ENCODE data around the gene P3H2.

The P3H2 gene

GRCh38 chr3:190043741-190044140 lies 77.0 kb downstream of the P3H2 start:
- no peak for DNase-seq (ENCODE audit: low read depth, low spot score)
- H3K9me3 ChIP-seq (ENCODE audit: insufficient read depth, low read length) = no peaks in the 10 kb centered on the region
- no peaks in the 10 kb centered on the region for H3K27me3 ChIP-seq (ENCODE audit: insufficient read depth, insufficient read length)
- H3K9ac ChIP-seq (ENCODE audit: insufficient read length, low read depth) = no peak overlapping the region
- no peaks in the 10 kb centered on the region for H3K36me3 ChIP-seq (ENCODE audit: insufficient read depth, insufficient read length, low read length)
- no peak overlapping the region for H3K4me3 ChIP-seq (ENCODE audit: insufficient read length, low read depth)
- TF ChIP-seq ZNF274 (IDR thresholded peaks at IDR 0.05; ENCODE audit: low read depth, low read length) (no peak), YY1 (IDR thresholded peaks at IDR 0.05; ENCODE audit: insufficient read depth, insufficient read length) (no peak), SUZ12 (IDR thresholded peaks at IDR 0.05; ENCODE audit: extremely low read depth, insufficient read depth, insufficient read length) (no peak)
- peaks cover 3% of the 10 kb centered on the region for H3K4me1 ChIP-seq (ENCODE audit: insufficient read depth, insufficient read length)

GRCh38 chr3:190042558-190042957 lies 78.1 kb downstream of the P3H2 start:
- Histone ChIP-seq H3K9ac (ENCODE audit: insufficient read length, low read depth) (no peak overlapping the region), H3K9me3 (ENCODE audit: insufficient read depth, low read length) (no peaks in the 10 kb centered on the region), H3K4me1 (ENCODE audit: insufficient read depth, insufficient read length) (peaks cover 3% of the 10 kb centered on the region), H3K4me3 (ENCODE audit: insufficient read length, low read depth) (no peak overlapping the region), H3K36me3 (ENCODE audit: insufficient read depth, insufficient read length, low read length) (no peaks in the 10 kb centered on the region), H3K27me3 (ENCODE audit: insufficient read depth, insufficient read length) (no peaks in the 10 kb centered on the region)
- TF ChIP-seq SUZ12 (IDR thresholded peaks at IDR 0.05; ENCODE audit: extremely low read depth, insufficient read depth, insufficient read length) = no peak
- TF ChIP-seq YY1 (IDR thresholded peaks at IDR 0.05; ENCODE audit: insufficient read depth, insufficient read length) = no peak
- no peak for TF ChIP-seq ZNF274 (IDR thresholded peaks at IDR 0.05; ENCODE audit: low read depth, low read length)
- DNase-seq (ENCODE audit: low read depth, low spot score) = no peak

GRCh38 chr3:190041333-190042041 lies 79.2 kb downstream of the P3H2 start:
- H3K9ac ChIP-seq (ENCODE audit: insufficient read length, low read depth) = no peak overlapping the region

GRCh38 chr3:190040145-190040544 lies 80.6 kb downstream of the P3H2 start:
- TF ChIP-seq SUZ12 (IDR thresholded peaks at IDR 0.05; ENCODE audit: extremely low read depth, insufficient read depth, insufficient read length) (no peak), YY1 (IDR thresholded peaks at IDR 0.05; ENCODE audit: insufficient read depth, insufficient read length) (no peak), ZNF274 (IDR thresholded peaks at IDR 0.05; ENCODE audit: low read depth, low read length) (no peak)
- H3K36me3 ChIP-seq (ENCODE audit: insufficient read depth, insufficient read length, low read length) = no peaks in the 10 kb centered on the region
- no peak overlapping the region for H3K4me3 ChIP-seq (ENCODE audit: insufficient read length, low read depth)
- no peaks in the 10 kb centered on the region for H3K27me3 ChIP-seq (ENCODE audit: insufficient read depth, insufficient read length)
- peaks cover 3% of the 10 kb centered on the region for H3K4me1 ChIP-seq (ENCODE audit: insufficient read depth, insufficient read length)
- no peak overlapping the region for H3K9ac ChIP-seq (ENCODE audit: insufficient read length, low read depth)
- H3K9me3 ChIP-seq (ENCODE audit: insufficient read depth, low read length) = no peaks in the 10 kb centered on the region
- DNase-seq (ENCODE audit: low read depth, low spot score) = no peak

More at GRCh38 chr3:190041333-190042041, 79.2 kb downstream of the P3H2 start:
- no peak overlapping the region for H3K4me3 ChIP-seq (ENCODE audit: insufficient read length, low read depth)
- TF ChIP-seq ZNF274 (IDR thresholded peaks at IDR 0.05; ENCODE audit: low read depth, low read length) = no peak
- TF ChIP-seq SUZ12 (IDR thresholded peaks at IDR 0.05; ENCODE audit: extremely low read depth, insufficient read depth, insufficient read length) = no peak
- TF ChIP-seq YY1 (IDR thresholded peaks at IDR 0.05; ENCODE audit: insufficient read depth, insufficient read length) = no peak
- H3K9me3 ChIP-seq (ENCODE audit: insufficient read depth, low read length) = no peaks in the 10 kb centered on the region
- H3K36me3 ChIP-seq (ENCODE audit: insufficient read depth, insufficient read length, low read length) = no peaks in the 10 kb centered on the region
- DNase-seq (ENCODE audit: low read depth, low spot score) = peak; percentile 58
- peaks cover 3% of the 10 kb centered on the region for H3K4me1 ChIP-seq (ENCODE audit: insufficient read depth, insufficient read length)
- H3K27me3 ChIP-seq (ENCODE audit: insufficient read depth, insufficient read length) = no peaks in the 10 kb centered on the region

GRCh38 chr3:190038050-190038933 lies 82.4 kb downstream of the P3H2 start:
- Histone ChIP-seq H3K9me3 (ENCODE audit: insufficient read depth, low read length) (no peaks in the 10 kb centered on the region), H3K36me3 (ENCODE audit: insufficient read depth, insufficient read length, low read length) (no peaks in the 10 kb centered on the region), H3K9ac (ENCODE audit: insufficient read length, low read depth) (no peak overlapping the region), H3K4me1 (ENCODE audit: insufficient read depth, insufficient read length) (peaks cover 3% of the 10 kb centered on the region), H3K27me3 (ENCODE audit: insufficient read depth, insufficient read length) (no peaks in the 10 kb centered on the region), H3K4me3 (ENCODE audit: insufficient read length, low read depth) (no peak overlapping the region)
- no peak for TF ChIP-seq YY1 (IDR thresholded peaks at IDR 0.05; ENCODE audit: insufficient read depth, insufficient read length)
- TF ChIP-seq ZNF274 (IDR thresholded peaks at IDR 0.05; ENCODE audit: low read depth, low read length) = no peak
- no peak for TF ChIP-seq SUZ12 (IDR thresholded peaks at IDR 0.05; ENCODE audit: extremely low read depth, insufficient read depth, insufficient read length)
- DNase-seq (ENCODE audit: low read depth, low spot score) = no peak

GRCh38 chr3:190036631-190037030 lies 84.1 kb downstream of the P3H2 start:
- DNase-seq (ENCODE audit: low read depth, low spot score) = no peak
- no peak overlapping the region for H3K4me3 ChIP-seq (ENCODE audit: insufficient read length, low read depth)
- H3K27me3 ChIP-seq (ENCODE audit: insufficient read depth, insufficient read length) = no peaks in the 10 kb centered on the region
- no peak for TF ChIP-seq YY1 (IDR thresholded peaks at IDR 0.05; ENCODE audit: insufficient read depth, insufficient read length)
- H3K36me3 ChIP-seq (ENCODE audit: insufficient read depth, insufficient read length, low read length) = no peaks in the 10 kb centered on the region
- no peaks in the 10 kb centered on the region for H3K9me3 ChIP-seq (ENCODE audit: insufficient read depth, low read length)
- peaks cover 3% of the 10 kb centered on the region for H3K4me1 ChIP-seq (ENCODE audit: insufficient read depth, insufficient read length)
- H3K9ac ChIP-seq (ENCODE audit: insufficient read length, low read depth) = no peak overlapping the region

- Histone ChIP-seq H3K36me3 (ENCODE audit: insufficient read depth, insufficient read length, low read length) (no peaks in the 10 kb centered on the region), H3K4me3 (ENCODE audit: insufficient read length, low read depth) (no peak overlapping the region), H3K9me3 (ENCODE audit: insufficient read depth, low read length) (no peaks in the 10 kb centered on the region), H3K4me1 (ENCODE audit: insufficient read depth, insufficient read length) (no peaks in the 10 kb centered on the region), H3K9ac (ENCODE audit: insufficient read length, low read depth) (no peak overlapping the region), H3K27me3 (ENCODE audit: insufficient read depth, insufficient read length) (no peaks in the 10 kb centered on the region)
- no peak for TF ChIP-seq ZNF274 (IDR thresholded peaks at IDR 0.05; ENCODE audit: low read depth, low read length)
- TF ChIP-seq SUZ12 (IDR thresholded peaks at IDR 0.05; ENCODE audit: extremely low read depth, insufficient read depth, insufficient read length) = no peak
- TF ChIP-seq YY1 (IDR thresholded peaks at IDR 0.05; ENCODE audit: insufficient read depth, insufficient read length) = no peak
- DNase-seq (ENCODE audit: low read depth, low spot score) = no peak
Observed at GRCh38 chr3:190034446-190034845, 86.3 kb downstream of the P3H2 start.
